ENCODE results near the gene BCL2L13.

DNA sequence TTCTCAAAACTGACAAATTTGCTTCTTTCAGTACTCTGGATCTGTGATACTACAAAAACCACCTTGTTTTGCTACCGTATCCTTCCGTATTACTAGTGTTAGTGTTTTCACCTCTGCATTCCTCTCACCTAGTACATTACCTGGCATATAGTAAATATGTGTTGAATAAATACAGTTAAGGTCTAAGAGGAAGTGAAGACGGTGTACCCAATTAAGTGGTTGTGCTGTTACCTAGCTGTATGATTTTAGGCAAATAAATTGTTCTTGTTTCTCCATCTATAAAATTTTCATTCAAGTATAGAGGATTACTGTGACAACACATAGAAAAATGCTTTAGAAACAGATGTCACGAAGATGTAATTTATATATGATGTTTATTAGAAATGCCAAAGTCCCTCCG lies 8.9 kb downstream of the BCL2L13 start:
- TF ChIP-seq, protein P1, sequence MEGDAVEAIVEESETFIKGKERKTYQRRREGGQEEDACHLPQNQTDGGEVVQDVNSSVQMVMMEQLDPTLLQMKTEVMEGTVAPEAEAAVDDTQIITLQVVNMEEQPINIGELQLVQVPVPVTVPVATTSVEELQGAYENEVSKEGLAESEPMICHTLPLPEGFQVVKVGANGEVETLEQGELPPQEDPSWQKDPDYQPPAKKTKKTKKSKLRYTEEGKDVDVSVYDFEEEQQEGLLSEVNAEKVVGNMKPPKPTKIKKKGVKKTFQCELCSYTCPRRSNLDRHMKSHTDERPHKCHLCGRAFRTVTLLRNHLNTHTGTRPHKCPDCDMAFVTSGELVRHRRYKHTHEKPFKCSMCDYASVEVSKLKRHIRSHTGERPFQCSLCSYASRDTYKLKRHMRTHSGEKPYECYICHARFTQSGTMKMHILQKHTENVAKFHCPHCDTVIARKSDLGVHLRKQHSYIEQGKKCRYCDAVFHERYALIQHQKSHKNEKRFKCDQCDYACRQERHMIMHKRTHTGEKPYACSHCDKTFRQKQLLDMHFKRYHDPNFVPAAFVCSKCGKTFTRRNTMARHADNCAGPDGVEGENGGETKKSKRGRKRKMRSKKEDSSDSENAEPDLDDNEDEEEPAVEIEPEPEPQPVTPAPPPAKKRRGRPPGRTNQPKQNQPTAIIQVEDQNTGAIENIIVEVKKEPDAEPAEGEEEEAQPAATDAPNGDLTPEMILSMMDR (IDR thresholded peaks at IDR 0.05) = no peak
- no peak for TF ChIP-seq POLR2A (IDR thresholded peaks at IDR 0.05)
